ENCODE results near the gene PAPSS1. TPM values are rescaled to one million over a fixed set of nuclear protein-coding genes. Genes with fewer than 3 reads are reported as not detected.

The PAPSS1 gene
- total RNA-seq, 1 donor from 2014 or later, result 60.3 TPM

- TF ChIP-seq CTCF (IDR thresholded peaks at IDR 0.05; ENCODE audit: insufficient read depth, low read length, poor library complexity, severe bottlenecking), result no peak
- no peak for DNase-seq (ENCODE audit: low read depth)
- peaks cover 1% of the 10 kb centered on the region for H3K36me3 ChIP-seq (ENCODE audit: control insufficient read depth, insufficient read depth, low read length)
Measured at GRCh38 chr4:107640197-107640596, 79.8 kb downstream of the PAPSS1 start.

GRCh38 chr4:107635735-107636134 lies 84.3 kb downstream of the PAPSS1 start:
- Histone ChIP-seq H3K36me3 (ENCODE audit: control insufficient read depth, insufficient read depth, low read length) (no peaks in the 10 kb centered on the region), H3K4me3 (ENCODE audit: low read depth, low read length) (no peak overlapping the region), H3K27me3 (ENCODE audit: control insufficient read depth, insufficient read depth, low read length) (no peaks in the 10 kb centered on the region)
- no peak for TF ChIP-seq CTCF (IDR thresholded peaks at IDR 0.05; ENCODE audit: insufficient read depth, low read length, poor library complexity, severe bottlenecking)
- DNase-seq (ENCODE audit: low read depth), result no peak

More at GRCh38 chr4:107640197-107640596, 79.8 kb downstream of the PAPSS1 start:
- Histone ChIP-seq H3K4me3 (ENCODE audit: low read depth, low read length) (no peak overlapping the region), H3K27me3 (ENCODE audit: control insufficient read depth, insufficient read depth, low read length) (no peaks in the 10 kb centered on the region)

- Histone ChIP-seq H3K36me3 (ENCODE audit: control insufficient read depth, insufficient read depth, low read length) (no peaks in the 10 kb centered on the region), H3K27me3 (ENCODE audit: control insufficient read depth, insufficient read depth, low read length) (no peaks in the 10 kb centered on the region), H3K4me3 (ENCODE audit: low read depth, low read length) (no peak overlapping the region)
- no peak for DNase-seq (ENCODE audit: low read depth)
- TF ChIP-seq CTCF (IDR thresholded peaks at IDR 0.05; ENCODE audit: insufficient read depth, low read length, poor library complexity, severe bottlenecking), result no peak
Measured at GRCh38 chr4:107631560-107631959, 88.5 kb downstream of the PAPSS1 start.

- Histone ChIP-seq H3K27me3 (ENCODE audit: control insufficient read depth, insufficient read depth, low read length) (no peaks in the 10 kb centered on the region), H3K4me3 (ENCODE audit: low read depth, low read length) (no peak overlapping the region), H3K36me3 (ENCODE audit: control insufficient read depth, insufficient read depth, low read length) (no peaks in the 10 kb centered on the region)
- no peak for TF ChIP-seq CTCF (IDR thresholded peaks at IDR 0.05; ENCODE audit: insufficient read depth, low read length, poor library complexity, severe bottlenecking)
- no peak for DNase-seq (ENCODE audit: low read depth)
Measured at GRCh38 chr4:107630185-107630705, 89.8 kb downstream of the PAPSS1 start.

- DNase-seq (ENCODE audit: low read depth), result no peak
- no peak for TF ChIP-seq CTCF (IDR thresholded peaks at IDR 0.05; ENCODE audit: insufficient read depth, low read length, poor library complexity, severe bottlenecking)
- Histone ChIP-seq H3K36me3 (ENCODE audit: control insufficient read depth, insufficient read depth, low read length) (no peaks in the 10 kb centered on the region), H3K4me3 (ENCODE audit: low read depth, low read length) (no peak overlapping the region), H3K27me3 (ENCODE audit: control insufficient read depth, insufficient read depth, low read length) (no peaks in the 10 kb centered on the region)
Measured at GRCh38 chr4:107629318-107629717, 90.7 kb downstream of the PAPSS1 start.

GRCh38 chr4:107625391-107625902 lies 94.6 kb downstream of the PAPSS1 start:
- no peak for TF ChIP-seq CTCF (IDR thresholded peaks at IDR 0.05; ENCODE audit: insufficient read depth, low read length, poor library complexity, severe bottlenecking)
- H3K27me3 ChIP-seq (ENCODE audit: control insufficient read depth, insufficient read depth, low read length), result no peaks in the 10 kb centered on the region
- no peaks in the 10 kb centered on the region for H3K36me3 ChIP-seq (ENCODE audit: control insufficient read depth, insufficient read depth, low read length)
- H3K4me3 ChIP-seq (ENCODE audit: low read depth, low read length), result no peak overlapping the region
- no peak for DNase-seq (ENCODE audit: low read depth)
